MM.1S (cell line): ENCODE measurements around the gene GFPT2.

Source experiments
- DNase-seq: peaks from one replicate; pipeline ENCODE4 v3.0.0-alpha.2; 2015
- H2AFZ ChIP-seq: fragments of 300-600 bp; sonication (generic); 2 replicates; pipeline ENCODE4 v1.6.0; 2016; ENCODE audit warnings: antibody characterized with exemption, low read length
- H3F3A ChIP-seq: fragments of 300-600 bp; sonication (generic); 2 replicates; pipeline ENCODE4 v1.6.1; 2016; ENCODE audit warnings: mild to moderate bottlenecking, antibody characterized with exemption, low read length, moderate library complexity, mixed read lengths; ENCODE audit not compliant: insufficient read depth
- H3K27ac ChIP-seq: fragments of 300-600 bp; sonication (generic); 2 replicates; pipeline ENCODE4 v1.5.1; 2016; ENCODE audit warnings: mild to moderate bottlenecking, low read length
- H3K27me3 ChIP-seq: fragments of 300-600 bp; sonication (generic); replicated peaks from 2 replicates; pipeline ENCODE4 v1.6.0; 2016; ENCODE audit warnings: low read length; ENCODE audit not compliant: insufficient read depth
- H3K36me3 ChIP-seq: fragments of 300-600 bp; sonication (generic); replicated peaks from 2 replicates; pipeline ENCODE4 v1.6.1; 2016; ENCODE audit warnings: mild to moderate bottlenecking, low read length, mixed read lengths; ENCODE audit not compliant: insufficient read depth
- H3K4me1 ChIP-seq: fragments of 300-600 bp; sonication (generic); 2 replicates; pipeline ENCODE4 v1.6.1; 2016; ENCODE audit warnings: low read length, mixed read lengths
- H3K4me2 ChIP-seq: fragments of 300-600 bp; sonication (generic); 2 replicates; pipeline ENCODE4 v1.6.0; 2016; ENCODE audit warnings: low read depth, low read length
- H3K4me3 ChIP-seq: fragments of 300-600 bp; sonication (generic); 2 replicates; pipeline ENCODE4 v1.5.1; 2016; ENCODE audit warnings: low read length, mixed read lengths
- H3K79me2 ChIP-seq: fragments of 300-600 bp; sonication (generic); 2 replicates; pipeline ENCODE4 v1.6.1; 2016; ENCODE audit warnings: mixed run types, low read length, mixed read lengths
- H3K9ac ChIP-seq: fragments of 300-600 bp; sonication (generic); 2 replicates; pipeline ENCODE4 v1.6.1; 2016; ENCODE audit warnings: low read length, mixed read lengths
- H3K9me2 ChIP-seq: fragments of 300-600 bp; sonication (generic); replicated peaks from 2 replicates; pipeline ENCODE4 v1.6.1; 2016; ENCODE audit warnings: mild to moderate bottlenecking, low read length, mixed read lengths; ENCODE audit not compliant: insufficient read depth
- H3K9me3 ChIP-seq: fragments of 300-600 bp; sonication (generic); replicated peaks from 2 replicates; pipeline ENCODE4 v1.6.1; 2016; ENCODE audit warnings: mild to moderate bottlenecking, low read length, mixed read lengths; ENCODE audit not compliant: insufficient read depth
- H4K20me1 ChIP-seq: fragments of 300-600 bp; sonication (generic); 2 replicates; pipeline ENCODE4 v1.6.1; 2016; ENCODE audit warnings: mild to moderate bottlenecking, low read length, moderate library complexity, mixed read lengths; ENCODE audit not compliant: insufficient read depth
- CTCF ChIP-seq: fragments of 300-600 bp; sonication (generic); IDR thresholded peaks from 2 replicates; pipeline ENCODE4 v1.5.1; 2016; ENCODE audit warnings: antibody characterized with exemption, low read length, mixed read lengths
- EZH2 ChIP-seq: fragments of 300-600 bp; sonication (generic); optimal IDR thresholded peaks from 2 replicates; pipeline ENCODE3; 2017; ENCODE audit warnings: low read depth, mild to moderate bottlenecking, antibody characterized with exemption, low read length, mixed read lengths
- EZH2phosphoT487 ChIP-seq: fragments of 300-600 bp; sonication (generic); IDR thresholded peaks from 2 replicates; pipeline ENCODE4 v1.6.1; 2018; ENCODE audit warnings: antibody characterized with exemption, low read length

Gene GFPT2

GRCh38 chr5:180353048-180353979 lies at the start of gene GFPT2:
Gene GFPT2 (minus strand): TSS chr5:180353336. CDS start chr5:180353217, 119 bp downstream.
- Histone ChIP-seq H4K20me1 (no peaks in the 10 kb centered on the region), H2AFZ (no peak within 1 kb of the TSS), H3K9me3 (no peaks in the 10 kb centered on the region), H3K79me2 (no peaks in the 10 kb centered on the region), H3K27ac (no peak within 1 kb of the TSS), H3K9me2 (no peaks in the 10 kb centered on the region), H3K4me2 (no peak within 1 kb of the TSS), H3K4me3 (no peak within 1 kb of the TSS), H3K36me3 (no peaks in the 10 kb centered on the region), H3K27me3 (peaks cover 4% of the 10 kb centered on the region; the same call in 1 of the 2 replicates), H3K9ac (no peak within 1 kb of the TSS), H3K4me1 (no peaks in the 10 kb centered on the region), H3F3A (no peaks in the 10 kb centered on the region)
- DNase-seq = no peak
- TF ChIP-seq EZH2 (no peak), EZH2phosphoT487 (no peak), CTCF (no peak)

GRCh38 chr5:180402716-180403115 lies 49.6 kb upstream of the GFPT2 start:
- H3K27me3 ChIP-seq = peaks cover 23% of the 10 kb centered on the region; the same call in 1 of the 2 replicates
- H2AFZ ChIP-seq = no peak overlapping the region
- H3K9me3 ChIP-seq = no peaks in the 10 kb centered on the region
- H3F3A ChIP-seq = no peaks in the 10 kb centered on the region
- no peak overlapping the region for H3K4me3 ChIP-seq
- no peaks in the 10 kb centered on the region for H3K9me2 ChIP-seq
- H3K79me2 ChIP-seq = no peaks in the 10 kb centered on the region
- TF ChIP-seq CTCF = no peak
- TF ChIP-seq EZH2 = no peak
- no peak for TF ChIP-seq EZH2phosphoT487
- no peaks in the 10 kb centered on the region for H4K20me1 ChIP-seq
- no peak overlapping the region for H3K27ac ChIP-seq
- H3K4me1 ChIP-seq = no peaks in the 10 kb centered on the region
- H3K4me2 ChIP-seq = no peak overlapping the region
- no peaks in the 10 kb centered on the region for H3K36me3 ChIP-seq
- DNase-seq = no peak
- H3K9ac ChIP-seq = no peak overlapping the region

DNA sequence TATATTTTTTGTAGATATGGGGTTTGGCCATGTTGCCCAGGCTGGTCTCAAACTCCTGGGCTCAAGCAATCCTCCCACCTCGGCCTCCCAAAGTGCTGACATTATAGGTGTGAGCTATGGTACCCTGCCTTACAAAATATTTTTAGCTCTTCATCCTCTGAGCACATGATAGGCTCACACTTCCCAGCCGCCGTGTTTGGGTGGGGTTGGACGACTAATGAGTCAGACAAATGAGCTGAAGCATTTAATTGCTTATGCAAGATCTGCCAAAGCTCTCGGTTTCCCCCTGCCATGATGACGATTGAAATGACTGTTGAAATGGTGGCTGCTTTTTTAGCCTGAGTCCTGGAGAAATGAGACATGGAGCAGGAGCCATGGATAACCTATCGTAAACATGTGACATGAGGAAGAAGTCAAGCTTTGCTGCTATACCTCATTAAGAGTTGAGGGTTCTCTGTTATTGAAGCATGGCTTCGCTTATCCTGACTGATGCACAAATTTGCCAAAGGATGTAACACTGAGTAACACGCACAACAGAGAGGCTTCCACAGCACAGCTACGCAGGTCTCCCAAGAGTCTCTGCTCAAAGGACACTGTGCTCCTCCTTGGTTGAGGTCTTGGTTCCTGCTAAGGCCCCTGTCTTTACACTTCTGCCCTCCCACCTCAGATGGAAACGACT lies 48.2 kb upstream of the GFPT2 start:
- DNase-seq = no peak
- H3K9me2 ChIP-seq = no peaks in the 10 kb centered on the region
- no peaks in the 10 kb centered on the region for H3F3A ChIP-seq
- no peaks in the 10 kb centered on the region for H3K79me2 ChIP-seq
- no peaks in the 10 kb centered on the region for H3K4me1 ChIP-seq
- H3K4me2 ChIP-seq = no peak overlapping the region
- no peak overlapping the region for H2AFZ ChIP-seq
- H3K27ac ChIP-seq = no peak overlapping the region
- TF ChIP-seq EZH2phosphoT487 = no peak
- TF ChIP-seq CTCF = no peak
- TF ChIP-seq EZH2 = no peak
- no peak overlapping the region for H3K9ac ChIP-seq
- no peak overlapping the region for H3K4me3 ChIP-seq
- peaks cover 27% of the 10 kb centered on the region for H3K27me3 ChIP-seq
- no peaks in the 10 kb centered on the region for H3K36me3 ChIP-seq
- H3K9me3 ChIP-seq = no peaks in the 10 kb centered on the region
- H4K20me1 ChIP-seq = no peaks in the 10 kb centered on the region
